Stimulated activated CD8-positive, alpha-beta memory T cell treated with anti-CD3 and anti-CD28 coated beads, Interleukin-15, amount 100 ng/mL, for 4 hours (primary cell): Measurements from ENCODE around the gene CTAGE6.
"Not testable (repeated sequence)": the region's sequence is repeated elsewhere in the genome, so short reads cannot be mapped to it uniquely, and the experiment has no call there.

Source experiments
- DNase-seq, 2 donors: peaks; one replicate each; pipeline ENCODE4 v3.0.0-alpha.2; 2020; ENCODE audit warnings: low read depth in 2 of 2

The CTAGE6 gene

GRCh38 chr7:143715543-143716193 lies 41.8 kb downstream of the CTAGE6 start:
- not testable (repeated sequence) for DNase-seq

GRCh38 chr7:143714581-143715454 lies 42.7 kb downstream of the CTAGE6 start:
- DNase-seq = not testable (repeated sequence)

DNA sequence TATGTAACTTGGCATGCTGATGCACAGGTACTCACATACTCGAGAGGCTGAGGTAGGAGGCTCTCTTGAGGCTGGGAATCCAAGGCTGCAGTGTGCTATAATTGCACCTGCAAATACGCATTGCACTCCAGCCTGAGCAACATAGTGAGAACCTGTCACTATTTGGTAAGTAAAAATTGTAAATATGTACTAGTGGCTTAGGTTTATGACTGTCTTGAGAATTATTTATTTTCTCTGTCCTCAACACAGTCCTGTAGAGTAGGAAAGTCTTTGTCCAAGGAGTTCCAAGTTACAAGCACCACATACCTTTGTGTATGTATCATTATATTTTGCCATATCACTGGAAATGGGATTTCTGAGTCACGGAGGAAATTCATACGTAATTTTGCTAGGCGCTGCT lies 45.1 kb downstream of the CTAGE6 start:
- not testable (repeated sequence) for DNase-seq

- not testable (repeated sequence) for DNase-seq
Observed at GRCh38 chr7:143711727-143712324, 45.7 kb downstream of the CTAGE6 start.

DNA sequence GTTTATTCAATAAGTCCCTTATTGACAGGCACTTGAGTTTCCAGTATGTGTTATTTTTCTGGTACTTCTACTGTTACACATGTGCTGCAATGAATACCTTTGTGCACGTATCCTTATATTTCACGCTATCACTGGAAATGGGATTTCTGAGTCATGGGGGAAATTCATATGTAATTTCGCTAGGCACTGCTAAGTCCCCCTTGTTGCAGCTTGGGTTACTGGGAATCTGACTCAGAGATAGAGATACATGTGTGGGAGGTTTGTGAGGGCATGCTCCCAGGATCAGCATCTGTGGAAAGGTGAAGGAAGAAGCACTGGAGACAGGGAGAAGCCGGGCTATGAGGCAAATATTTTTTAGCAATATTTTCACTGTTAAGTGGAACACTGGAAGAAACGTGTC lies 47.6 kb downstream of the CTAGE6 start:
- not testable (repeated sequence) for DNase-seq
